Measurements from ENCODE around the gene CCSER2.
A peak's percentile ranks its signal among the peaks of the same experiment; 100 is the strongest.
"Not testable (repeated sequence)": the region's sequence is repeated elsewhere in the genome, so short reads cannot be mapped to it uniquely, and the experiment has no call there.

The CCSER2 gene

GRCh38 chr10:84328418-84329195, at the start of gene CCSER2:
CCSER2 (plus strand) TSS chr10:84328589; CDS start chr10:84371053, 42,464 bp downstream.
- DNase-seq (ENCODE audit: low spot score): peak; percentile 92

GRCh38 chr10:84279876-84280475, 48.4 kb upstream of the CCSER2 start:
- DNase-seq (ENCODE audit: low spot score): not testable (repeated sequence)

GRCh38 chr10:84286695-84287094, 41.7 kb upstream of the CCSER2 start:
- DNase-seq (ENCODE audit: low spot score): no peak

- DNase-seq (ENCODE audit: low spot score): no peak
Observed at GRCh38 chr10:84288151-84288550, 40.2 kb upstream of the CCSER2 start.

DNA sequence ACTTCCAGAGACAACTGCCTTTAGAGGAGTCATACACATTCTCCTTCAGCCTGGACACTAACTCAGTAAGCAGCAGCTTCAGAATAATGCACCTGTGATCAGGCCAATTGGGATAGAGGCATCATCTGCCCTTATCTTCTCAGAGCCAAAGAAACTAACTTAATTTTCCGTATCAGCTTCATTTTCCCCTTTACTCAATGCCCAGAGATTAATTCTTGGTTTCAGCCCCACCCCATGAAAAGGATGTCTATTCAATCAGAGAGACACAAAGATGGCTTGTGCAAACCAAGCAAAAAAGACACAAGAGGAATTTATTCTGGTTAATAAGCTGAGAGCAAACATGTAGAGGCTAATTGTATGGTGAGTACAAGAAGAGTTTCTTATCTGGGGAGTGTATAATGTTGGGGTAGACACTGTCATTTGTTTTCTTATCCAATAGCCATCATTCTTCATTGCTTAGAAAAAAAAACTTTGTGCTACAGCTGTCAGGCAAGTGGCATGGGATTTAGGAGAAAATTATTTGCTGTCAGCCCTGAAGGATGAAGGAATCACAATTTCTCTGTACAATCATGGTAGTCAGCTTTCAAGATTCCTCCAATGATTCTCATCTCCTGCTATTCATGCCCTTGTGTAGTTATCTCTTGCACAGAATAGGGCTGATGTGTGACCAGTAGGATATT, 38.7 kb upstream of the CCSER2 start:
- no peak for DNase-seq (ENCODE audit: low spot score)

DNA sequence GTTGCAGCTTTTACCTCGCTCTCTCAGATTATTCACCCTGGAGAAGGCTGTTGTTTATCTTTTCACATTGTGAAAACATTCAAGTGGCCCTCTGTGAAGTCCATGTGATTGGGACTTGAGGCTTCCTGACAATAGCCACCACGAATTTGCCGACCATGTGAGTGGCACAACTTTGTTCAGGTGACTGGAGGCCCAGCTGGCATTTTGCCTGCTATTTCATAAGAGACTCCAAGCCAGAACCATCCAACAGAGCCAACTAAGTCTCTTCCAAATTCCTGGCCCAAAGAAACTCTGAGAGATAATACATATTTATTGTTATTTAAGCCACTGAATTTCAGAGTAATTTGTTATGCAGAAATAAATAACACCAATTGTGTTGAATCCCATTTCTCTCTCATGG, 38.2 kb upstream of the CCSER2 start:
- DNase-seq (ENCODE audit: low spot score): no peak

- no peak for DNase-seq (ENCODE audit: low spot score)
Observed at GRCh38 chr10:84291384-84291783, 37.0 kb upstream of the CCSER2 start.

GRCh38 chr10:84292502-84292901, 35.9 kb upstream of the CCSER2 start:
- no peak for DNase-seq (ENCODE audit: low spot score)

- no peak for DNase-seq (ENCODE audit: low spot score)
Observed at GRCh38 chr10:84293171-84293570, 35.2 kb upstream of the CCSER2 start.

DNA sequence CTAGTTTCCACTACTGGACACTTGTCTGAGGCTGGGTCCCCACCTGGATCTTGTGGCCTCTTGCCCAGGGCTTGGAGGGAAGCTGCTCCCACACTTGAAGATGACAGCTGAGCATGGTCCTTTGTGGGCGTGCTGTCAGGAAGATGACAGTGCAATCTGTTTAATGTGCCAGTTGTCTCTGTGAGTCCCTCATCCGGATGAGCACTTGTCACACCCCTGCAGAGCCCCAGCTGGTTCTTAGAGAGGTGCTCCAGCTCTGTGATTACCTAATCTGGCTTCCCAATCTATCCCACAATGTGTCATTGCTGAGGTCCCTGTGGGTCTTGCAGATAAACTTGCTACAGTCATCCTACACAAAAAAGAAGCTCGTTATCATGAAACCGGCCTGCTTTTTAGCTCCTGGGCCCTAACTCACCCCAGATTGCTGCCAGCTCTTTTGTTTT, 34.8 kb upstream of the CCSER2 start:
- DNase-seq (ENCODE audit: low spot score): peak; percentile 76

GRCh38 chr10:84294766-84295447, 33.5 kb upstream of the CCSER2 start:
- DNase-seq (ENCODE audit: low spot score): no peak

DNA sequence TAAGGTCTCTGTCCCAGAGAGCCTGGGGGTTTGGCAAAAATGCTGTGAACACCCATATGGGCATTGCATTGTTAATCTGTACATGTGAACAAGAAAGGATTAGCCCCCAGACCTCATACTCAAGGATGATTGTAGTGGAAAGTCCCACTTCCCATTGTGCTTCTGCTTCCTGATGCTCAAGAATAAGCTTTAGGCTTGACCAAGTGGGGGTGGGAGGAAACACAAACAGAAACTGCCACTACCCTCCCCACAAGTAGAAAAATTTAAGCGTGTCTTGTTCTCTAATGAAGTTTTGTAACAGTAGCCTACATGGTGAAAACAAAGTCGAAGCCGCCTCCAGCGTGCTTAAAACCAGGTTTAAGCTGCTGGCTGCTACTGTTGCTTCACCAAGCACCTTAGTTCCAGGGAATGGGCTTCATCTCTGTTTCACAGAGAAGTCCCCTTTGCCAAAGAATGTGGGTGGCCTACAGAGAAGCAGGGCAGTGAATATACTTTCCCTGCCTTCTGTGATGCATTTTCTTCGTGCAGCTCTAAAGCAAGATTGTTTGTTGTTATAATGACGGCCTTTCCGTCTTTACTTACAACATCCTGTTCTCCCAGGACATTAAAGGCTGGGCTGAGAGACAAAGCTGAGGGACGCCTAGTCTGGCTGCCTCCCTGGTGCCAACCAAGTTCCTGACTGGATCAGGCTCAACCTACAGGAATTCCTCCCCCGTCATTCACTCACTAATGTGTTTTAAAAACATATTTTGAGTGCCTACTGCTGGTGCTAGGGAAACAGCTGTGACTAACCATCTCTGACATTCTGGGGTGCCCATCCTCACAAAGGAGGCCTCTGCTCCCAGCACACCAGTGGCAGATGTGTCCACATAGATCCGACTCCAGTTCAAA, 32.1 kb upstream of the CCSER2 start:
- no peak for DNase-seq (ENCODE audit: low spot score)

GRCh38 chr10:84298057-84298456, 30.3 kb upstream of the CCSER2 start:
- no peak for DNase-seq (ENCODE audit: low spot score)

DNA sequence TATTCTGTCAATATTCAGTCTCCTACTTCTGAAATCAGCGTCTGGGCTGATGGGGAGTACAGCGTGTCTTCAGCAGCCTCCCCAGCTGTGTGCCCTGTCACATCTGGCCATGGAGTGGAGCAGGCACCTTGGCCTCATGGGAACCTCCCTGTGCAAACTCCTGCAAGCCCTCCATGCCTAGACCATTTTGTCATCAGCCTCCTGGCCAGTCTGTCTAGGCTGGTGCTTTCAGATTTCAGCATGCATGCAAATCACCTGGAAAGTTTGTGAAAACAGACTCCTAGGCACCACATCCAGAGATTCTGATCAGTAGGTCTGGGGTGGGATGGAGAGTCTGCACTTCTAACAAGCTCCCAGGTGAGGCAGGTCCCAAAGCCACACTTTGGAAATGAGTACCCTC, 26.2 kb upstream of the CCSER2 start:
- DNase-seq (ENCODE audit: low spot score): no peak

DNA sequence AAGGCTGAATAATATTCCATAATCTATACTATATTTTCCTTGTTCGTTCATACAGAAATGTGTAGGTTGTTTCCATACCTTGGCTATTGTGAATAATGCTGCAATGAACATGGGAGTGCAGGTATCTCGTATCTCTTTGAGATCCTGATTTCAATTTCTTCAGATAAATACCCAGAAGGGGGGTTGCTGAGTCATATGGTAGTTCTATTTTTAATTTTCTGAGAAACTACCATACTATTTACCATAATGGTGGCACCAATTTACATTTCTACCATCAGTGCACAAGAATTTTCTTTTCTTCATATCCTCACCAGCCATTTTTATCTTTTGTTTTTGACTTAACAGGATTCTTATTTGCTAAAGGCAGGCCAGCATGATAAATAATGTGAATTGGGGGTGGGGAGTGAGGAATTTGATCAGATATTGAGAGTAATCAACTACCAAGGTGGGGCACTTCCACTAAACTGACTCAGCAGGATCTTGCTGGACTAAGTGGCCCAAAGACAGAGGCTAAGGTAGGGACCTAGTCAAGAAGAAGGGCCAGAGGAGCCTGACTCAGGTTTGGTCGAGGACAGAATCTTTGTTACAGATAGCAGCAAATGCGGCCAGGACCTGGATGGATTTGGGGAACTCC, 21.5 kb upstream of the CCSER2 start:
- DNase-seq (ENCODE audit: low spot score): no peak

- no peak for DNase-seq (ENCODE audit: low spot score)
Observed at GRCh38 chr10:84308021-84308420, 20.4 kb upstream of the CCSER2 start.

DNA sequence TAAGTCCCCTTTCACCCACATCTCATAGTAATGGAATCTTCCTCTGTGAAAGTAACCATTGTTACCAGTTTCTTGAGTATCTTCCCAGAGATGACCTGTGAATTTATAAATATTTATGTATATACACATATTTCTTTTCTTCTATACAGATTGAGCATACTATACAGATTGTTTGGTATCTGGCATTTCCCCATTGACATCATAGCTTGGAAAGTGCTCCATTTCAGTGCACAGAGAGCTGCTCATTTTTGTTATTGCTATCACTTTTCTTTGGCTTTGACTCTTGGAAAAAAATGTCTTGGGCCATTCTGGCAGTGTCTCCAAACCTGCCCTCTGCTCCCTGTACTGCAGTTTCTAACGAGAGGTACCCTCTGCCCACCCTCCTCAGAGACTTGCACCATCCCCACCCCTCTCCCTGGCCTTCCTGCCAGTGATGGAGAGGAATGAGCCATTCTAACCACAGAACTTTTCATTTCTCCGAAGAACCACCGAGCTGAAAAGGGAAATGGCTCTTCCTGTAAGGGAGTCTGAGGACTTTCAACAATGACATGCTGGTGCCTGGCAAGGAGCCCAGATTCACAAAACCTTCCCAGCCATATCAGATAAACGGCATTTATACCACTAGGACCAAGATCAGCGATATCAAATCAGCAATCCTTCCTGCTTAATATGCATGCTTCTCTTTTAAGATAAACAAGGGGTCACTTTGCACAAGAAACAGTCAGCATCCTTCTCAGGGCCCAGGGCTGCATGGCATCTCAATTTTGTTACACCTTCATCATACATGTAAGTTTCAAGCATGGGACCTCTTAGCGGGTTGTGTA, 19.7 kb upstream of the CCSER2 start:
- DNase-seq (ENCODE audit: low spot score): no peak

- DNase-seq (ENCODE audit: low spot score): no peak
Observed at GRCh38 chr10:84310470-84310869, 17.9 kb upstream of the CCSER2 start.

- DNase-seq (ENCODE audit: low spot score): no peak
Observed at GRCh38 chr10:84311576-84311975, 16.8 kb upstream of the CCSER2 start.

GRCh38 chr10:84312816-84313215, 15.6 kb upstream of the CCSER2 start:
- DNase-seq (ENCODE audit: low spot score): no peak
